Measurements from ENCODE around the gene TOP1. TPM values are rescaled to one million over a fixed set of nuclear protein-coding genes. Genes with fewer than 3 reads are reported as not detected.
A peak's percentile ranks its signal among the peaks of the same experiment; 100 is the strongest.

TOP1 gene
- 29.1 and 56.8 TPM in 2 replicates for total RNA-seq (2014; rRNA removed)
- Bru-seq, nascent RNA: percentile 99 among the genes with signal in this experiment
- percentile 96 among the genes with signal in this experiment for BruChase-seq, experiment 1, labeled RNA remaining after a 6-hour chase
- percentile 96 among the genes with signal in this experiment for BruChase-seq, experiment 2, labeled RNA remaining after a 2-hour chase
- long read RNA-seq, transcript TOP1-201 (21 exons, 3,738 nt): major isoform, 30 of 105 reads
- long read RNA-seq, partial matches to known transcripts: 55 of 105 reads
- long read RNA-seq, other reads (novel, unspliced or antisense): 20 of 105 reads

DNA sequence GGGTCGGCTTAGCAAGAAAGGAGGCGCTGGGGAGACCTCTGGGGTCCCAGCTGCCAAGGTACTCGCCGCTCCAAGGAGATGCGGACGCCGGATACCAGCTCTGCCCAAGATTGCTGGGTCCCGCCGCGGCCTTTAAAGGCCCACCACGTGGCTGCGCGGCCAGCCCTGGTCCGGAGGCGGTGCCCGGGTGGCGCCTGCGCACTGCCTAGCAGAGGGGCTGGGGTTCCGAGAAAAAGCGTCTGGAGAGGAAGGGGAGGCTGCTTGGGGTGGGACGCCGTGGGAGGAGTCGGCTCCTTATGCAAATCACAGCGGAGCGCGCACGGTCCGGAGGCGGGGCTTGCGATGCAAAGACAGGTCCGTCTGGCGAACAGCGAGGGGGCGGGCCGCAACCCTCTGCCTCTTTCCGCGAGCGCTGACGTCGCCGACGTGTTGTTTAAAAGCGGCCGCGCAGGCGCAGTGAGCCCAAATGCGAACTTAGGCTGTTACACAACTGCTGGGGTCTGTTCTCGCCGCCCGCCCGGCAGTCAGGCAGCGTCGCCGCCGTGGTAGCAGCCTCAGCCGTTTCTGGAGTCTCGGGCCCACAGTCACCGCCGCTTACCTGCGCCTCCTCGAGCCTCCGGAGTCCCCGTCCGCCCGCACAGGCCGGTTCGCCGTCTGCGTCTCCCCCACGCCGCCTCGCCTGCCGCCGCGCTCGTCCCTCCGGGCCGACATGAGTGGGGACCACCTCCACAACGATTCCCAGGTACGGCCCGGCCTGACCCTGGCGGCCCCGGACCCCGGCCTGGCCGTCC is at the start of gene TOP1:
TOP1 (plus strand) TSS at position 464 of the 791 bp plus-strand sequence; CDS start at position 710, 246 bp downstream.
- Histone ChIP-seq H3K27me3 (ENCODE audit: low read length) (no peaks in the 10 kb centered on the region), H3K4me2 (ENCODE audit: low read length) (peak within 1 kb of the TSS; percentile 84), H3K4me3 (ENCODE audit: low read length) (peak within 1 kb of the TSS; percentile 75), H3K9me3 (ENCODE audit: low read length) (no peaks in the 10 kb centered on the region), H4K20me1 (ENCODE audit: low read length) (peaks cover 38% of the 10 kb centered on the region), H3F3A (ENCODE audit: low read length, unreplicated experiment) (no peaks in the 10 kb centered on the region), H2AFZ (ENCODE audit: low read length) (peak within 1 kb of the TSS; percentile 79), H3K79me2 (ENCODE audit: low read length) (peaks cover 53% of the 10 kb centered on the region), H3K27ac (ENCODE audit: low read length) (peak within 1 kb of the TSS; percentile 65), H3K9me2 (replicated peaks; ENCODE audit: low read length) (no peaks in the 10 kb centered on the region), H3K9ac (ENCODE audit: low read length) (peak within 1 kb of the TSS; percentile 96), H3K4me1 (ENCODE audit: insufficient read depth, low read length) (peaks cover 35% of the 10 kb centered on the region), H3K36me3 (ENCODE audit: low read depth, low read length) (peaks cover 8% of the 10 kb centered on the region; the same call in 1 of the 2 replicates)
- POLR2A ChIA-PET (ENCODE audit: unreplicated experiment): no interaction called here
- ATAC-seq (peak; percentile 95), DNase-seq (peak; percentile 99)
- intact Hi-C loops (cut with micrococcal nuclease): loop anchor here (1.0 kb wide), 2 partner anchors 20 to 25 kb away; no protein-coding TSS in a partner anchor
- TF ChIP-seq EZH2 (IDR thresholded peaks at IDR 0.05; ENCODE audit: low read length, unreplicated experiment) (no peak), EZH2phosphoT487 (IDR thresholded peaks at IDR 0.05; ENCODE audit: borderline replicate concordance, low read length) (no peak)
- TF ChIP-seq, protein P1, sequence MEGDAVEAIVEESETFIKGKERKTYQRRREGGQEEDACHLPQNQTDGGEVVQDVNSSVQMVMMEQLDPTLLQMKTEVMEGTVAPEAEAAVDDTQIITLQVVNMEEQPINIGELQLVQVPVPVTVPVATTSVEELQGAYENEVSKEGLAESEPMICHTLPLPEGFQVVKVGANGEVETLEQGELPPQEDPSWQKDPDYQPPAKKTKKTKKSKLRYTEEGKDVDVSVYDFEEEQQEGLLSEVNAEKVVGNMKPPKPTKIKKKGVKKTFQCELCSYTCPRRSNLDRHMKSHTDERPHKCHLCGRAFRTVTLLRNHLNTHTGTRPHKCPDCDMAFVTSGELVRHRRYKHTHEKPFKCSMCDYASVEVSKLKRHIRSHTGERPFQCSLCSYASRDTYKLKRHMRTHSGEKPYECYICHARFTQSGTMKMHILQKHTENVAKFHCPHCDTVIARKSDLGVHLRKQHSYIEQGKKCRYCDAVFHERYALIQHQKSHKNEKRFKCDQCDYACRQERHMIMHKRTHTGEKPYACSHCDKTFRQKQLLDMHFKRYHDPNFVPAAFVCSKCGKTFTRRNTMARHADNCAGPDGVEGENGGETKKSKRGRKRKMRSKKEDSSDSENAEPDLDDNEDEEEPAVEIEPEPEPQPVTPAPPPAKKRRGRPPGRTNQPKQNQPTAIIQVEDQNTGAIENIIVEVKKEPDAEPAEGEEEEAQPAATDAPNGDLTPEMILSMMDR (conservative IDR thresholded peaks at IDR 0.05; ENCODE audit: low read depth, low read length): no peak
- CTCF ChIA-PET: no interaction called here
- no TSS peak for BruUV-seq (replicated peaks)

DNA sequence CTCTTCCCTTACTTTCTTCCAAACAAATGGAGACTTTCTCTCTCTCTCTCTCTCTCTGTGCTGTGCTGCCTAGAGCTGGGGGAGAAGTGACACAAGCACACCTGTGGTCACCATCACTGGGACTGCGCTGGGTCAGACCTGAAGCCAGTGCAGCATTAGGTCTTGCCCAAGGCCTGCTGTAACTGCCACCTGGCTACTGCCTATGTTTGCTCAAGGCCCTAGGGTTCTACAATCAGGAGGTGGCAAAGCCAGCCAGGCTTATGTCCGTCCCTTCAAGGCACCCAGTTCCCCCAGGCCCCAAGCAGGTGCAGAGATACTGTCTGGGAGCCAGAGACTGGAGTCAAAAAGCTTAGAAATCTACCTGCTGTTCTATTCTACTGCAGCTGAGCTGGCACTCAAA is 49.4 kb upstream of the TOP1 start:
- TF ChIP-seq EZH2 (IDR thresholded peaks at IDR 0.05; ENCODE audit: low read length, unreplicated experiment): no peak
- no peak for TF ChIP-seq EZH2phosphoT487 (IDR thresholded peaks at IDR 0.05; ENCODE audit: borderline replicate concordance, low read length)
- TF ChIP-seq, protein P1 (conservative IDR thresholded peaks at IDR 0.05; ENCODE audit: low read depth, low read length): no peak
- no TSS peak for BruUV-seq (replicated peaks)
- H3K4me3 ChIP-seq (ENCODE audit: low read length): no peak overlapping the region
- DNase-seq (no peak), ATAC-seq (no peak)
- H3K4me2 ChIP-seq (ENCODE audit: low read length): no peak overlapping the region
- peaks cover 12% of the 10 kb centered on the region for H3K9me3 ChIP-seq (ENCODE audit: low read length)
- POLR2A ChIA-PET (ENCODE audit: unreplicated experiment): no interaction called here
- no peaks in the 10 kb centered on the region for H3K79me2 ChIP-seq (ENCODE audit: low read length)
- no peaks in the 10 kb centered on the region for H3K27me3 ChIP-seq (ENCODE audit: low read length)
- no peaks in the 10 kb centered on the region for H4K20me1 ChIP-seq (ENCODE audit: low read length)
- H3K36me3 ChIP-seq (ENCODE audit: low read depth, low read length): no peaks in the 10 kb centered on the region
- intact Hi-C loops (cut with micrococcal nuclease): no loop called here
- CTCF ChIA-PET: no interaction called here
- H3K4me1 ChIP-seq (ENCODE audit: insufficient read depth, low read length): no peaks in the 10 kb centered on the region
- H3K27ac ChIP-seq (ENCODE audit: low read length): no peak overlapping the region
- no peak overlapping the region for H2AFZ ChIP-seq (ENCODE audit: low read length)
- no peaks in the 10 kb centered on the region for H3K9me2 ChIP-seq (replicated peaks; ENCODE audit: low read length)
- no peak overlapping the region for H3K9ac ChIP-seq (ENCODE audit: low read length)
- H3F3A ChIP-seq (ENCODE audit: low read length, unreplicated experiment): no peaks in the 10 kb centered on the region

Data from PC-3 (cell line).